Thoracic aorta (tissue), 2 donors: ENCODE results near the gene SLX9. TPM values are rescaled to one million over a fixed set of nuclear protein-coding genes. Genes with fewer than 3 reads are reported as not detected.
A peak's percentile ranks its signal among the peaks of the same experiment; 100 is the strongest.

Experiments used
- ATAC-seq: fragments of 150-250 bp; one replicate; pipeline ENCODE4 v1.8.0; 2017; ENCODE audit warnings: low read depth; ENCODE audit not compliant: insufficient number of reproducible peaks, low FRiP score
- DNase-seq: peaks from one replicate; pipeline ENCODE4 v3.0.0-alpha.2; 2020; ENCODE audit warnings: low spot score
- H3K27ac ChIP-seq, 2 donors: fragments of 200-600 bp; sonication (generic); 1 replicate in 1 of 2; 2 replicates in 1 of 2; pipeline ENCODE4 v1.5.1; 2016; ENCODE audit warnings: mild to moderate bottlenecking in 2 of 2, moderate library complexity in 2 of 2
- H3K27me3 ChIP-seq: fragments of 200-600 bp; sonication (generic); replicated peaks from 2 replicates; pipeline ENCODE4 v1.6.0; 2016; ENCODE audit warnings: mild to moderate bottlenecking; ENCODE audit not compliant: insufficient read depth
- H3K36me3 ChIP-seq: fragments of 200-600 bp; sonication (generic); one replicate; pipeline ENCODE4 v1.5.1; 2016
- H3K4me1 ChIP-seq, 2 donors: fragments of 200-600 bp; sonication (generic); 1 replicate in 1 of 2; 2 replicates in 1 of 2; pipeline versions ENCODE4 v1.5.1 to v1.6.0; 2016; ENCODE audit warnings: low read depth in 2 of 2, mild to moderate bottlenecking in 1 of 2; ENCODE audit not compliant: control insufficient read depth in 1 of 2
- H3K4me3 ChIP-seq: fragments of 200-600 bp; sonication (generic); 2 replicates; pipeline ENCODE4 v1.5.1; 2016; ENCODE audit warnings: mild to moderate bottlenecking
- H3K9me3 ChIP-seq: fragments of 200-600 bp; sonication (generic); 2 replicates; pipeline ENCODE4 v1.5.1; 2016
- CTCF ChIP-seq: fragments of 200-600 bp; sonication (generic); IDR thresholded peaks from one replicate; pipeline ENCODE4 v1.5.1; 2019; ENCODE audit warnings: antibody characterized with exemption
- total RNA-seq, 2 donors: library from RNA; depleted of rRNA; stranded (reverse); fragments of >200 nt; gene quantifications; one replicate each; pipeline versions ENCODE4 v1.1.0 to v1.2.3, GENCODE V29; 2016

Gene SLX9
- total RNA-seq, 2 donors from 2014 or later: 5.9 to 10.6 TPM

- ATAC-seq (no peak), DNase-seq (no peak)
- no peak overlapping the region for H3K4me3 ChIP-seq
- H3K9me3 ChIP-seq: no peaks in the 10 kb centered on the region
- H3K27me3 ChIP-seq: peaks cover 11% of the 10 kb centered on the region
- H3K36me3 ChIP-seq: no peaks in the 10 kb centered on the region
- no peak for TF ChIP-seq CTCF
- no peak overlapping the region for H3K27ac ChIP-seq
- H3K4me1 ChIP-seq: peaks cover 30 to 46% of the 10 kb centered on the region in 2 donors
These were observed 9.3 kb upstream of the SLX9 start for GRCh38 chr21:44930543-44930981.

DNA sequence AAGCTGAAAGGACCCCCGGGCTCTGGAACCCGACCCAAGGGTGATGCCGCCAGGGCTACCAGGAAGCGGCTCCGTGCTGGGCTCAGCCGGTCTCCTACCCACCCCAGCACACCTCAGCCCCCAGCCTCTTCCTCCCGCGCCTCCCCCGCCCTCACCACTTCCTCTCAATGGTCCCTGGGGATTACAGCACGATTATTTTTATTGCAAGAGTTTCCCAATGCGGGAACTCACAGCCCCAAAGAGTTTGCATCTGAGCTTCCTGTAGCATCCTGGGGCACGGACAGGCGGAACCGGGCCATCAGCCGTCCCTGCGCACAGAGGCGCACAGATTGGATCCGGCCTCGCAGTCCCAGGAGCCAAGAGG lies 8.7 kb upstream of the SLX9 start:
- Histone ChIP-seq H3K9me3 (no peaks in the 10 kb centered on the region), H3K36me3 (no peaks in the 10 kb centered on the region), H3K4me3 (peak overlapping the region; percentile 66), H3K27me3 (peaks cover 11% of the 10 kb centered on the region), H3K27ac (no peak overlapping the region), H3K4me1 (peaks cover 27 to 45% of the 10 kb centered on the region in 2 donors)
- TF ChIP-seq CTCF: no peak
- ATAC-seq (no peak), DNase-seq (no peak)

DNA sequence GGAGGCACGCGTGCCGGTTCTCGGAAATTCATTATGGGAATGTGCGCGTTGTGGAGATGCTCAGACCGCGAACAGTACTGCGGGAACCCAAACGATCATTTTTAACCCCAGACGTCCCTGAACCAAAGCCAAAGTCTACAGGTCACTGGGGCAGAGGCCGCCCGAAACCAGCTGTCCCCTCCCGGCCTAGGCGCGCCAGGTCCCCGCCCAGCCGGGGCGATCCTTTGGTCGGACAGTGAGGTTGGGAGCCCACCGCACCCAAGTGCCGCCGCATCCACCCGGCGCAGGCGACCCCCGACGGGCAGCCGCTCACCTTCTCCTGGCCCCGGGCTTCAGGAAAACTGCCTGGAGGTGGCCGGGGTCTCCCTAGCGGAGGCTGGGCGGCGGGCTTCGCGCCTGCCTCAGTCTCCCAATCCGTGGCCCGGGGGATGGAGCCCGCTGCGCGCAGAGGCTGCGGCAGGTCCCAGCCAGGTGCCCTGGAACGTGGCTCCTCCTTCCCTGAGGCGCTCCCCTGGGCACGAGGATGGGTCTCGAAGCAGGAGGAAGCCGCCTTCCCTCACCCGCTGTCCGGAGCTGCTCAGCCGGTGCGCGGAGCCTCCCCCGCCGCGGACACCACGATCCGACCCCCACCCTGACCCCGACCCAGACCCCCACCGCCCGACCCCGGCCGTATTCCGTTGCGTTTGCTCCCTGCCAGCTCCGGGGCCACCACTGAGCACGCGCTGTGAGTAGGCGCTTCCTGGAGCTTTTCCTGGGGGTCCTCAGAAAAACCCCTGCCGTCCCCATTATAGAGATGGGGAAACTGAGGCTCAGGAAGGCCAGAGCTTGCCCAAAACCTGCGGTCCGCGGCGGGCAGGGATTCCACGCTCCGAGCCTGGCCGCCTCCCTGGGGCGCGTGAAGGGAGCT lies 8.1 kb upstream of the SLX9 start:
- Histone ChIP-seq H3K27me3 (peaks cover 11% of the 10 kb centered on the region), H3K4me1 (peaks cover 22 to 38% of the 10 kb centered on the region in 2 donors), H3K36me3 (no peaks in the 10 kb centered on the region), H3K4me3 (peak overlapping the region; percentile 66), H3K9me3 (no peaks in the 10 kb centered on the region), H3K27ac (no peak overlapping the region)
- TF ChIP-seq CTCF: no peak
- no peak for ATAC-seq
- DNase-seq: no peak

GRCh38 chr21:44932408-44933181 lies 7.2 kb upstream of the SLX9 start:
- ATAC-seq (no peak), DNase-seq (no peak)
- peaks cover 21 to 31% of the 10 kb centered on the region in 2 donors for H3K4me1 ChIP-seq
- peaks cover 11% of the 10 kb centered on the region for H3K27me3 ChIP-seq
- peak overlapping the region; percentile 66 for H3K4me3 ChIP-seq
- H3K9me3 ChIP-seq: no peaks in the 10 kb centered on the region
- TF ChIP-seq CTCF: peak; percentile 39
- no peaks in the 10 kb centered on the region for H3K36me3 ChIP-seq
- H3K27ac ChIP-seq: peak overlapping the region in 1 of 2 donors; percentile 27
